GM23338 (cell line): ENCODE data around the gene RASGRP4. TPM values are rescaled to one million over a fixed set of nuclear protein-coding genes. Genes with fewer than 3 reads are reported as not detected.

Experiments used
- ATAC-seq: fragments of 200-7000 bp; cut with Tn5 transposase; 3 replicates; pipeline ENCODE4 v1.9.1; 2020
- DNase-seq: peaks from one replicate; pipeline ENCODE4 v3.0.0-alpha.2; 2015; ENCODE audit warnings: low spot score
- H2AFZ ChIP-seq: fragments of 200-600 bp; sonication (generic); 2 replicates; pipeline ENCODE4 v1.8.0; 2016; ENCODE audit warnings: antibody characterized with exemption, mild to moderate bottlenecking, moderate library complexity
- H3F3A ChIP-seq: fragments of 200-600 bp; sonication (generic); replicated peaks from 2 replicates; pipeline ENCODE4 v1.8.0; 2017; ENCODE audit warnings: antibody characterized with exemption, mixed run types, low read depth
- H3K27ac ChIP-seq: fragments of 200-600 bp; sonication (generic); 2 replicates; pipeline ENCODE4 v1.6.1; 2016; ENCODE audit warnings: low read depth
- H3K27me3 ChIP-seq: fragments of 200-600 bp; sonication (generic); 2 replicates; pipeline ENCODE4 v1.8.0; 2016; ENCODE audit warnings: mild to moderate bottlenecking, mixed run types, moderate library complexity; ENCODE audit not compliant: insufficient read depth
- H3K36me3 ChIP-seq: fragments of 200-600 bp; sonication (generic); 2 replicates; pipeline ENCODE4 v1.8.0; 2016; ENCODE audit warnings: mild to moderate bottlenecking; ENCODE audit not compliant: insufficient read depth
- H3K4me1 ChIP-seq: fragments of 200-600 bp; sonication (generic); 2 replicates; pipeline ENCODE4 v1.8.0; 2016; ENCODE audit warnings: mild to moderate bottlenecking, moderate library complexity; ENCODE audit not compliant: insufficient read depth
- H3K4me2 ChIP-seq: fragments of 200-600 bp; sonication (generic); 2 replicates; pipeline ENCODE4 v1.7.1; 2017; ENCODE audit warnings: mixed run types
- H3K4me3 ChIP-seq: fragments of 200-600 bp; sonication (generic); 2 replicates; pipeline ENCODE4 v1.6.1; 2016; ENCODE audit warnings: mixed run types
- H3K79me2 ChIP-seq: fragments of 200-600 bp; sonication (generic); replicated peaks from 2 replicates; pipeline ENCODE4 v1.8.0; 2017; ENCODE audit warnings: mild to moderate bottlenecking; ENCODE audit not compliant: insufficient read depth
- H3K9me2 ChIP-seq: fragments of 200-600 bp; sonication (generic); 2 replicates; pipeline ENCODE4 v1.8.0; 2017; ENCODE audit not compliant: insufficient read depth
- H4K20me1 ChIP-seq: fragments of 200-600 bp; sonication (generic); replicated peaks from 2 replicates; pipeline ENCODE4 v1.8.0; 2017; ENCODE audit warnings: mild to moderate bottlenecking; ENCODE audit not compliant: insufficient read depth
- H3K27ac Mint-ChIP-seq: 2 replicates; pipeline ENCODE4 v1.8.0; 2020; ENCODE audit warnings: inconsistent platforms, mild to moderate bottlenecking, moderate library complexity, mixed read lengths
- H3K27me3 Mint-ChIP-seq: 3 replicates; pipeline ENCODE4 v1.8.0; 2022; ENCODE audit warnings: low read depth, mild to moderate bottlenecking, moderate library complexity, mixed read lengths, inconsistent platforms; ENCODE audit not compliant: insufficient read depth, poor library complexity
- H3K36me3 Mint-ChIP-seq: 3 replicates; pipeline ENCODE4 v1.8.0; 2021; ENCODE audit warnings: low read depth, mild to moderate bottlenecking, inconsistent platforms, moderate library complexity, mixed read lengths
- H3K4me1 Mint-ChIP-seq: 3 replicates; pipeline ENCODE4 v1.8.0; 2020; ENCODE audit warnings: mild to moderate bottlenecking, inconsistent platforms, mixed read lengths
- H3K4me3 Mint-ChIP-seq: 3 replicates; pipeline ENCODE4 v1.8.0; 2021; ENCODE audit warnings: moderate library complexity, mild to moderate bottlenecking, inconsistent platforms, mixed read lengths
- H3K9me3 Mint-ChIP-seq: 3 replicates; pipeline ENCODE4 v1.8.0; 2020; ENCODE audit warnings: moderate library complexity, mild to moderate bottlenecking, inconsistent platforms, mixed read lengths
- CREB1 ChIP-seq: fragments of 250-450 bp; sonication (Bioruptor Pico); IDR thresholded peaks from 2 replicates; pipeline ENCODE4 v1.5.0; 2020; ENCODE audit warnings: low read depth, mild to moderate bottlenecking, moderate library complexity
- ETS1 ChIP-seq: IDR thresholded peaks from 2 replicates; pipeline ENCODE4 v1.6.1; 2016; ENCODE audit warnings: antibody characterized with exemption
- EZH2 ChIP-seq: fragments of 200-600 bp; sonication (generic); IDR thresholded peaks from one replicate; pipeline ENCODE4 v1.8.0; 2017; ENCODE audit warnings: antibody characterized with exemption, mild to moderate bottlenecking, low read depth; ENCODE audit not compliant: unreplicated experiment
- EZH2phosphoT487 ChIP-seq: fragments of 200-600 bp; sonication (generic); IDR thresholded peaks from one replicate; pipeline ENCODE4 v1.8.1; 2018; ENCODE audit warnings: antibody characterized with exemption; ENCODE audit not compliant: unreplicated experiment
- NANOG ChIP-seq: IDR thresholded peaks from 2 replicates; pipeline ENCODE4 v1.6.1; 2016; ENCODE audit warnings: antibody characterized with exemption, borderline replicate concordance
- POLR2AphosphoS5 ChIP-seq: IDR thresholded peaks from 2 replicates; pipeline ENCODE4 v1.6.1; 2016; ENCODE audit warnings: antibody characterized with exemption, low read depth
- STAT1 ChIP-seq: IDR thresholded peaks from one replicate; pipeline ENCODE4 v1.6.1; 2016; ENCODE audit warnings: antibody characterized with exemption; ENCODE audit not compliant: unreplicated experiment
- ZNF114 ChIP-seq: fragments of 250-450 bp; sonication (Bioruptor Pico); IDR thresholded peaks from 2 replicates; pipeline ENCODE4 v1.5.0; 2020; ENCODE audit warnings: mild to moderate bottlenecking, moderate library complexity
- ZNF331 ChIP-seq: fragments of 250-450 bp; sonication (Bioruptor Pico); IDR thresholded peaks from 2 replicates; pipeline ENCODE4 v1.5.0; 2020; ENCODE audit warnings: low read depth, mild to moderate bottlenecking, moderate library complexity
- polyA plus RNA-seq: library from polyadenylated mRNA; unstranded; fragments of >200 nt; fragmentation: Nextera tagmentation; extraction: Ambion mirVana; gene quantifications from 2 replicates; pipeline ENCODE4 v1.2.1, GENCODE V29; 2016
- total RNA-seq: library from RNA; depleted of rRNA; stranded (reverse); fragments of >200 nt; shearing (Covaris generic); gene quantifications from 2 replicates; pipeline ENCODE4 v1.2.3, GENCODE V29; 2014
- TF ChIP-seq, protein P1 (sequence below): IDR thresholded peaks from one replicate; pipeline ENCODE4 v1.6.1; 2018; ENCODE audit warnings: antibody characterized with exemption; ENCODE audit not compliant: unreplicated experiment

RASGRP4 gene
- total and polyA plus RNA-seq, 2 experiments from 2014 or later: 1.6 to 3.6 TPM

DNA sequence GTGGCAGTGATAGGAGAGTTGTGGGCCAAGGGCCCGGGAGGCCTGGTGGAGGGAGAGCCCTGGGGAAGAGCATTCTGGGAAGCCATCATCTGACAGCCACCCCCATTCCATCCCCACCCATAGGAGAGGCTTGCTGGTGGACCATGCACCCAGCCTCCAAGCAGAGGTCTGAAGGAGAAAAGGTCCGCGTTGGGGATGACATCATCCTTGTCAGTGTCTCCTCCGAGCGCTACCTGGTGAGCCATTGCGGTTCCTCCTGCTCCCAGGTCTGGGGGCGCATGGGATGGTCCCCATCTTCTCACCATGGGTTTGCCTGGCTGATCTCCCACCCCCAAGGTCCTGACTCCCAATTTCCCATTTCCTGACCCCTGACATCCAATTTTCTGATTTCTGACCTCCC lies 18.0 kb upstream of the RASGRP4 start (continued):
- no peak for TF ChIP-seq ETS1

- Mint-ChIP-seq H3K4me3 (no peak overlapping the region), H3K4me1 (peaks cover 15% of the 10 kb centered on the region), H3K27ac (no peak overlapping the region), H3K9me3 (no peaks in the 10 kb centered on the region; the same call in 2 of the 3 replicates), H3K36me3 (peaks cover 44% of the 10 kb centered on the region), H3K27me3 (peaks cover 7% of the 10 kb centered on the region)
- 0 out of 2 replicates have a peak, but pooled peaks cover 2% of the 10 kb centered on the region for H3F3A ChIP-seq
- no peaks in the 10 kb centered on the region for H3K9me2 ChIP-seq
- H3K27me3 ChIP-seq: no peaks in the 10 kb centered on the region
- peaks cover 6% of the 10 kb centered on the region; the same call in 1 of the 2 replicates for H3K4me1 ChIP-seq
- H3K4me2 ChIP-seq: no peak overlapping the region
- H2AFZ ChIP-seq: no peak overlapping the region
- H3K27ac ChIP-seq: no peak overlapping the region
- no peaks in the 10 kb centered on the region; the same call in 1 of the 2 replicates for H4K20me1 ChIP-seq
- no peak overlapping the region for H3K4me3 ChIP-seq
- peaks cover 10% of the 10 kb centered on the region; the same call in 1 of the 2 replicates for H3K36me3 ChIP-seq
- no peak for ATAC-seq
- TF ChIP-seq NANOG: no peak
- no peak for TF ChIP-seq ETS1
- TF ChIP-seq ZNF114 (CRISPR knock-in tag): no peak
- no peak for TF ChIP-seq EZH2phosphoT487
- TF ChIP-seq CREB1 (CRISPR knock-in tag): no peak
- no peak for TF ChIP-seq EZH2
- no peak for TF ChIP-seq ZNF331 (CRISPR knock-in tag)
- no peak for TF ChIP-seq POLR2AphosphoS5
- TF ChIP-seq, protein P1, sequence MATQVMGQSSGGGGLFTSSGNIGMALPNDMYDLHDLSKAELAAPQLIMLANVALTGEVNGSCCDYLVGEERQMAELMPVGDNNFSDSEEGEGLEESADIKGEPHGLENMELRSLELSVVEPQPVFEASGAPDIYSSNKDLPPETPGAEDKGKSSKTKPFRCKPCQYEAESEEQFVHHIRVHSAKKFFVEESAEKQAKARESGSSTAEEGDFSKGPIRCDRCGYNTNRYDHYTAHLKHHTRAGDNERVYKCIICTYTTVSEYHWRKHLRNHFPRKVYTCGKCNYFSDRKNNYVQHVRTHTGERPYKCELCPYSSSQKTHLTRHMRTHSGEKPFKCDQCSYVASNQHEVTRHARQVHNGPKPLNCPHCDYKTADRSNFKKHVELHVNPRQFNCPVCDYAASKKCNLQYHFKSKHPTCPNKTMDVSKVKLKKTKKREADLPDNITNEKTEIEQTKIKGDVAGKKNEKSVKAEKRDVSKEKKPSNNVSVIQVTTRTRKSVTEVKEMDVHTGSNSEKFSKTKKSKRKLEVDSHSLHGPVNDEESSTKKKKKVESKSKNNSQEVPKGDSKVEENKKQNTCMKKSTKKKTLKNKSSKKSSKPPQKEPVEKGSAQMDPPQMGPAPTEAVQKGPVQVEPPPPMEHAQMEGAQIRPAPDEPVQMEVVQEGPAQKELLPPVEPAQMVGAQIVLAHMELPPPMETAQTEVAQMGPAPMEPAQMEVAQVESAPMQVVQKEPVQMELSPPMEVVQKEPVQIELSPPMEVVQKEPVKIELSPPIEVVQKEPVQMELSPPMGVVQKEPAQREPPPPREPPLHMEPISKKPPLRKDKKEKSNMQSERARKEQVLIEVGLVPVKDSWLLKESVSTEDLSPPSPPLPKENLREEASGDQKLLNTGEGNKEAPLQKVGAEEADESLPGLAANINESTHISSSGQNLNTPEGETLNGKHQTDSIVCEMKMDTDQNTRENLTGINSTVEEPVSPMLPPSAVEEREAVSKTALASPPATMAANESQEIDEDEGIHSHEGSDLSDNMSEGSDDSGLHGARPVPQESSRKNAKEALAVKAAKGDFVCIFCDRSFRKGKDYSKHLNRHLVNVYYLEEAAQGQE: no peak
- no peak for TF ChIP-seq STAT1
- no peak for DNase-seq
- no peaks in the 10 kb centered on the region for H3K79me2 ChIP-seq
Measured at GRCh38 chr19:38443458-38443999, 17.5 kb upstream of the RASGRP4 start.
